HepG2 (cell line): ENCODE data around the gene RPS8. TPM values are rescaled to one million over a fixed set of nuclear protein-coding genes. Genes with fewer than 3 reads are reported as not detected.

Experiments
- AFF4 ChIP-seq: sonication (generic); formaldehyde crosslinking; IDR thresholded peaks from 2 replicates; pipeline ENCODE4 v1.4.0; 2020; ENCODE audit warnings: missing genetic modification reagents
- AGO2 ChIP-seq: fragments of 200-400 bp; formaldehyde crosslinking; optimal IDR thresholded peaks from 2 replicates; pipeline ENCODE3; 2017; ENCODE audit warnings: mild to moderate bottlenecking, low read depth, low read length, moderate library complexity
- ARNT ChIP-seq: fragments of 450-650 bp; IDR thresholded peaks from 2 replicates; pipeline ENCODE4 v1.6.1; 2017
- ETV6 ChIP-seq: sonication (generic); formaldehyde crosslinking; conservative IDR thresholded peaks from 2 replicates; pipeline ENCODE4 v1.4.0; 2020; ENCODE audit warnings: missing genetic modification reagents
- FOXC1 ChIP-seq: sonication (generic); formaldehyde crosslinking; IDR thresholded peaks from 2 replicates; pipeline ENCODE4 v1.8.0; 2022; ENCODE audit warnings: mild to moderate bottlenecking, missing genetic modification reagents, borderline replicate concordance
- JARID2 ChIP-seq: sonication (generic); formaldehyde crosslinking; IDR thresholded peaks from 2 replicates; pipeline ENCODE4 v1.8.1; 2023; ENCODE audit warnings: missing genetic modification reagents, inconsistent platforms; ENCODE audit not compliant: insufficient replicate concordance
- KAT7 ChIP-seq: IDR thresholded peaks from 2 replicates; pipeline ENCODE4 v1.6.1; 2018; ENCODE audit warnings: borderline replicate concordance, missing compliant biosample characterization
- KDM2A ChIP-seq: sonication (generic); formaldehyde crosslinking; IDR thresholded peaks from 2 replicates; pipeline ENCODE4 v1.4.0; 2020; ENCODE audit warnings: low read depth, missing genetic modification reagents, borderline replicate concordance
- KDM6A ChIP-seq: IDR thresholded peaks from 2 replicates; pipeline ENCODE4 v1.6.1; 2016; ENCODE audit warnings: low read depth
- MEIS1 ChIP-seq: sonication (generic); formaldehyde crosslinking; IDR thresholded peaks from 2 replicates; pipeline ENCODE4 v1.9.0; 2021; ENCODE audit warnings: mild to moderate bottlenecking, missing genetic modification reagents, moderate library complexity, borderline replicate concordance
- MLX ChIP-seq: IDR thresholded peaks from 2 replicates; pipeline ENCODE4 v1.6.1; 2016
- MYPOP ChIP-seq: sonication (generic); formaldehyde crosslinking; IDR thresholded peaks from 2 replicates; pipeline ENCODE4 v1.8.1; 2023; ENCODE audit warnings: mild to moderate bottlenecking, moderate library complexity, missing genetic modification reagents
- MZF1 ChIP-seq: sonication (generic); formaldehyde crosslinking; IDR thresholded peaks from 2 replicates; pipeline ENCODE4 v1.8.1; 2023; ENCODE audit warnings: mild to moderate bottlenecking, missing genetic modification reagents, borderline replicate concordance
- NCOR1 ChIP-seq: fragments of 200-600 bp; sonication (generic); IDR thresholded peaks from 2 replicates; pipeline ENCODE4 v1.7.0; 2017; ENCODE audit warnings: antibody characterized with exemption, low read length, borderline replicate concordance
- PHF21A ChIP-seq: sonication (generic); formaldehyde crosslinking; IDR thresholded peaks from 2 replicates; pipeline ENCODE4 v1.5.0; 2020; ENCODE audit warnings: mild to moderate bottlenecking, missing genetic modification reagents
- SOX5 ChIP-seq: IDR thresholded peaks from 2 replicates; pipeline ENCODE4 v1.6.1; 2016; ENCODE audit warnings: borderline replicate concordance
- STAG1 ChIP-seq: sonication (generic); formaldehyde crosslinking; IDR thresholded peaks from 2 replicates; pipeline ENCODE4 v1.4.0; 2020; ENCODE audit warnings: missing genetic modification reagents
- ZNF558 ChIP-seq: sonication (generic); formaldehyde crosslinking; IDR thresholded peaks from 2 replicates; pipeline ENCODE4 v1.9.0; 2022; ENCODE audit warnings: mild to moderate bottlenecking, missing genetic modification reagents, borderline replicate concordance
- ZNF572 ChIP-seq: sonication (generic); formaldehyde crosslinking; IDR thresholded peaks from 2 replicates; pipeline ENCODE4 v1.5.1; 2020; ENCODE audit warnings: mild to moderate bottlenecking, missing genetic modification reagents
- ZNF644 ChIP-seq: IDR thresholded peaks from 2 replicates; pipeline ENCODE4 v1.6.1; 2016; ENCODE audit warnings: low read depth
- ZNF7 ChIP-seq: IDR thresholded peaks from 2 replicates; pipeline ENCODE4 v1.6.1; 2016; ENCODE audit warnings: missing biosample characterization, missing genetic modification reagents
- polyA plus RNA-seq, 8 experiments: library from polyadenylated mRNA; depleted of rRNA in 3 of 8; stranded (reverse) in 7 of 8; unstranded in 1 of 8; fragments of >200 nt; fragmentation: Illumina TruSeq in 4 of 8; extraction: Trizol in 4 of 8; gene quantifications; 2 replicates each; pipeline versions ENCODE4 v1.2.1 to v1.2.3, GENCODE V29; 2011 to 2016; ENCODE audit warnings: low read depth in 4 of 8, missing spikeins in 1 of 8, mixed read lengths in 1 of 8; ENCODE audit not compliant: insufficient read depth in 1 of 8
- total RNA-seq, 5 experiments: library from RNA; depleted of rRNA; stranded (reverse); fragments of >200 nt; fragmentation: Illumina TruSeq; extraction: Trizol; gene quantifications; 2 replicates each; pipeline ENCODE4 v1.2.3, GENCODE V29; 2016; ENCODE audit warnings: low read depth in 1 of 5
- TF ChIP-seq, protein P1 (sequence below): sonication (generic); formaldehyde crosslinking; IDR thresholded peaks from 2 replicates; pipeline ENCODE4 v1.5.1; 2020; ENCODE audit warnings: mild to moderate bottlenecking, moderate library complexity, missing genetic modification reagents
- TF ChIP-seq, protein P2 (sequence below): sonication (generic); formaldehyde crosslinking; IDR thresholded peaks from 2 replicates; pipeline ENCODE4 v1.5.0; 2020; ENCODE audit warnings: missing genetic modification reagents, mild to moderate bottlenecking, borderline replicate concordance
- TF ChIP-seq, protein P3 (sequence below): sonication (generic); formaldehyde crosslinking; IDR thresholded peaks from 2 replicates; pipeline ENCODE4 v1.4.0; 2020; ENCODE audit warnings: mild to moderate bottlenecking, missing genetic modification reagents

The RPS8 gene
- total and polyA plus RNA-seq, 2 of the 13 experiments (the other 11 are each of a cell fraction or from before 2014, with no cell fraction given), result 2,628 to 2,822 TPM

- TF ChIP-seq, protein P1, sequence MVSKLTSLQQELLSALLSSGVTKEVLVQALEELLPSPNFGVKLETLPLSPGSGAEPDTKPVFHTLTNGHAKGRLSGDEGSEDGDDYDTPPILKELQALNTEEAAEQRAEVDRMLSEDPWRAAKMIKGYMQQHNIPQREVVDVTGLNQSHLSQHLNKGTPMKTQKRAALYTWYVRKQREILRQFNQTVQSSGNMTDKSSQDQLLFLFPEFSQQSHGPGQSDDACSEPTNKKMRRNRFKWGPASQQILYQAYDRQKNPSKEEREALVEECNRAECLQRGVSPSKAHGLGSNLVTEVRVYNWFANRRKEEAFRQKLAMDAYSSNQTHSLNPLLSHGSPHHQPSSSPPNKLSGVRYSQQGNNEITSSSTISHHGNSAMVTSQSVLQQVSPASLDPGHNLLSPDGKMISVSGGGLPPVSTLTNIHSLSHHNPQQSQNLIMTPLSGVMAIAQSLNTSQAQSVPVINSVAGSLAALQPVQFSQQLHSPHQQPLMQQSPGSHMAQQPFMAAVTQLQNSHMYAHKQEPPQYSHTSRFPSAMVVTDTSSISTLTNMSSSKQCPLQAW (CRISPR knock-in tag), result no peak
- TF ChIP-seq, protein P2, sequence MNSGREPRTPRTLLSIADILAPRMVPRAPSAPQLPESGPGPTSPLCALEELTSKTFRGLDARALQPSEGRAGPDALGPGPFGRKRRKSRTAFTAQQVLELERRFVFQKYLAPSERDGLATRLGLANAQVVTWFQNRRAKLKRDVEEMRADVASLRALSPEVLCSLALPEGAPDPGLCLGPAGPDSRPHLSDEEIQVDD, result no peak
- TF ChIP-seq ZNF7 (no peak), STAG1 (CRISPR knock-in tag) (no peak), KAT7 (CRISPR knock-in tag) (no peak; the same call in 1 of the 2 replicates), SOX5 (no peak), MEIS1 (CRISPR knock-in tag) (no peak), MZF1 (CRISPR knock-in tag) (no peak), AGO2 (peak; percentile 5), ZNF572 (CRISPR knock-in tag) (no peak), AFF4 (CRISPR knock-in tag) (0 out of 2 replicates have a peak, but pooled peaks have one; percentile 62), KDM6A (CRISPR knock-in tag) (no peak), JARID2 (CRISPR knock-in tag) (no peak), FOXC1 (no peak), MLX (CRISPR knock-in tag) (no peak), KDM2A (CRISPR knock-in tag) (no peak), MYPOP (CRISPR knock-in tag) (peak; percentile 35; the same call in 1 of the 2 replicates), ZNF558 (CRISPR knock-in tag) (0 out of 2 replicates have a peak, but pooled peaks have one; percentile 19), PHF21A (CRISPR knock-in tag) (no peak), ARNT (no peak), ETV6 (CRISPR knock-in tag) (0 out of 2 replicates have a peak, but pooled peaks have one; percentile 44), NCOR1 (no peak), ZNF644 (no peak)
- TF ChIP-seq, protein P3, sequence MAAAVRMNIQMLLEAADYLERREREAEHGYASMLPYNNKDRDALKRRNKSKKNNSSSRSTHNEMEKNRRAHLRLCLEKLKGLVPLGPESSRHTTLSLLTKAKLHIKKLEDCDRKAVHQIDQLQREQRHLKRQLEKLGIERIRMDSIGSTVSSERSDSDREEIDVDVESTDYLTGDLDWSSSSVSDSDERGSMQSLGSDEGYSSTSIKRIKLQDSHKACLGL (CRISPR knock-in tag), result no peak
Observed at GRCh38 chr1:44776730-44777068, 1.4 kb downstream of the RPS8 start (continued).
